Measurements from ENCODE around the gene ADGRF4. TPM values are rescaled to one million over a fixed set of nuclear protein-coding genes. Genes with fewer than 3 reads are reported as not detected.

Gene ADGRF4
- total RNA-seq, 1 experiment from 2014 or later = 0.10 TPM

DNA sequence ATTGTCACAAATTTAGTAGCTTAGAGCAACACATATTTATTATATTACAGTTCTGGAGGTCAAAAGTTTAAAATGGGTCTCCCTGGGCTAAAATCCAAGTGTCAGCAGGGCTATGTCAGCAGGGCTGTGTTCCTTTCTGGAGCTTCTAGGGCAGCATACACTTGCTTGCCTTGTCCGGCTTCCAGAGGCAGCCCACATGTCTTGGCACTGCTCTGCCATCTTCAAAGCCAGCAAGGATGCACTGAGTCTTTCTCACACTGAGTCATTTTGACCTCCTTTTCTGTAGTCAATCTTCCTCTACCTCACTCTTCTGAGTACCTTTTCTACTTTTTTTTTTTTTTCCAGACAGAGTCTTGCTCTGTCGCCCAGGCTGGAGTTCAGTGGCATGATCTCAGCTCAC is 39.0 kb downstream of the ADGRF4 start:
- ATAC-seq (no peak), DNase-seq (ENCODE audit: low read depth, low spot score) (no peak)
- Histone ChIP-seq H3K9me3 (ENCODE audit: control insufficient read depth, insufficient read depth, low read depth, low read length) (no peaks in the 10 kb centered on the region), H3K27ac (ENCODE audit: low read length) (no peak overlapping the region), H3K4me1 (ENCODE audit: control insufficient read depth, insufficient read depth, low read length) (no peaks in the 10 kb centered on the region), H3K4me3 (ENCODE audit: low read depth in 2 of 2, low read length in 2 of 2) (no peak overlapping the region), H3K27me3 (ENCODE audit: control insufficient read depth, insufficient read depth, low read length) (no peaks in the 10 kb centered on the region), H3K36me3 (ENCODE audit: control insufficient read depth, insufficient read depth, low read length) (no peaks in the 10 kb centered on the region)
- TF ChIP-seq CTCF (IDR thresholded peaks at IDR 0.05) (no peak), REST (IDR thresholded peaks at IDR 0.05; ENCODE audit: insufficient read depth in 1 of 2, low read depth in 2 of 2, low read length in 1 of 2) (no peak), TCF7L2 (IDR thresholded peaks at IDR 0.05; ENCODE audit: low read depth, low read length) (no peak), SIN3A (IDR thresholded peaks at IDR 0.05; ENCODE audit: borderline replicate concordance, insufficient read depth, low read depth, low read length) (no peak), POLR2AphosphoS5 (IDR thresholded peaks at IDR 0.05; ENCODE audit: low read depth, low read length) (no peak)
- no TSS peak for BruUV-seq (replicated peaks)
- intact Hi-C loops (cut with micrococcal nuclease; ENCODE audit: unreplicated experiment) = loop anchor here (10.0 kb wide), 1 partner anchor 323 kb away; no protein-coding TSS in a partner anchor
- in situ Hi-C loops (cut with HindIII; ENCODE audit: low pct_unique_long_range_greater_than_20kb, low sequenced_read_pairs) = no loop called here
- POLR2A ChIA-PET = interaction anchor here (0.5 kb wide), 1 partner anchor 28 kb away, joined by 3 read pairs; no protein-coding TSS in a partner anchor
- CTCF ChIA-PET = no interaction called here

DNA sequence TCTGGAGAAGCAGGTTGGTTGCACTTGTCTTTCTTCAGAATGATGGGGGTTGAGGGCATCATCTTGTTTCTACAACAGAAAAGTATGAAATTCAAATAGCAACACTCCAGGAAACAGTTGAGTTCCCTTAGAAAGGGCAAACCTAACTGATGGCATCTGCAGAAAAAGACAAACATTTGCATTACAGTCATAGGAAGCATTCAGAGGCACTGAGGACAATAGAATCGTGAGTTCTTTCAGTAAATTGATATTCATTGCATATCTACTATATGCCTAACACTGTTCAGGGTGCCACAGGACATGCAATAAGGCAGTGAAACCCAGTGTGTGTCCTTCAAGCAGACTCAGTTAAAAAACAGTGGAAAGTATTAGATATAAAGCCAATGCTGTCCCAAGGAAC is 42.3 kb downstream of the ADGRF4 start:
- in situ Hi-C loops (cut with HindIII; ENCODE audit: low pct_unique_long_range_greater_than_20kb, low sequenced_read_pairs) (no loop called here), intact Hi-C loops (cut with micrococcal nuclease; ENCODE audit: unreplicated experiment) (no loop called here)
- Histone ChIP-seq H3K27ac (ENCODE audit: low read length) (no peak overlapping the region), H3K4me1 (ENCODE audit: control insufficient read depth, insufficient read depth, low read length) (no peaks in the 10 kb centered on the region), H3K4me3 (ENCODE audit: low read depth in 2 of 2, low read length in 2 of 2) (no peak overlapping the region), H3K27me3 (ENCODE audit: control insufficient read depth, insufficient read depth, low read length) (no peaks in the 10 kb centered on the region), H3K36me3 (ENCODE audit: control insufficient read depth, insufficient read depth, low read length) (no peaks in the 10 kb centered on the region), H3K9me3 (ENCODE audit: control insufficient read depth, insufficient read depth, low read depth, low read length) (no peaks in the 10 kb centered on the region)
- DNase-seq (ENCODE audit: low read depth, low spot score) = no peak
- no peak for ATAC-seq
- BruUV-seq (replicated peaks) = no TSS peak
- TF ChIP-seq CTCF (IDR thresholded peaks at IDR 0.05) = no peak
- no peak for TF ChIP-seq SIN3A (IDR thresholded peaks at IDR 0.05; ENCODE audit: borderline replicate concordance, insufficient read depth, low read depth, low read length)
- TF ChIP-seq REST (IDR thresholded peaks at IDR 0.05; ENCODE audit: insufficient read depth in 1 of 2, low read depth in 2 of 2, low read length in 1 of 2) = no peak
- no peak for TF ChIP-seq TCF7L2 (IDR thresholded peaks at IDR 0.05; ENCODE audit: low read depth, low read length)
- TF ChIP-seq POLR2AphosphoS5 (IDR thresholded peaks at IDR 0.05; ENCODE audit: low read depth, low read length) = no peak
- ChIA-PET POLR2A (no interaction called here), CTCF (no interaction called here)
